HG03045 (cell line): ENCODE data around the gene SORL1.
A peak's percentile ranks its signal among the peaks of the same experiment; 100 is the strongest.

ENCODE experiments used
- ATAC-seq: cut with Tn5 transposase; IDR thresholded peaks from one replicate; pipeline ENCODE4 v1.9.1; 2021; ENCODE audit warnings: mild to moderate bottlenecking, moderate library complexity; ENCODE audit not compliant: unreplicated experiment

The SORL1 gene

DNA sequence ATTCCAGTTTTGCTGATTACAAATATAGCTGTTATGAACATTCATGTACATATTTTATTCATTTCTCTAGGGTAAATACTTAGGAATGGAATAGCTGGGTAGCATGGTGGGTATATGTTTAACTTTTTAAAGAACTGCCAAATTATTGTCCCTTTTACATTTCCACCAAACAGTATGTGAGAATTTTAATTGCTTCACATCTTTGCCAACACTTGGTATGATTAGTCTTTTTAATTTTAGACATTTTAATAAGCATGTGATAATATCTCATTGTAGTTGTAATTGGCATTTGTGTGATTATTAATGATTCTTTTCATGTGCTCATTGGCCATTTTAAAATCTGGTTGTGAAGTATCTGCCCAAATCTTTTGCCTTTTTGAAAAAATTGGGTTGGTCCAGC, 73.3 kb downstream of the SORL1 start:
- no peak for ATAC-seq

DNA sequence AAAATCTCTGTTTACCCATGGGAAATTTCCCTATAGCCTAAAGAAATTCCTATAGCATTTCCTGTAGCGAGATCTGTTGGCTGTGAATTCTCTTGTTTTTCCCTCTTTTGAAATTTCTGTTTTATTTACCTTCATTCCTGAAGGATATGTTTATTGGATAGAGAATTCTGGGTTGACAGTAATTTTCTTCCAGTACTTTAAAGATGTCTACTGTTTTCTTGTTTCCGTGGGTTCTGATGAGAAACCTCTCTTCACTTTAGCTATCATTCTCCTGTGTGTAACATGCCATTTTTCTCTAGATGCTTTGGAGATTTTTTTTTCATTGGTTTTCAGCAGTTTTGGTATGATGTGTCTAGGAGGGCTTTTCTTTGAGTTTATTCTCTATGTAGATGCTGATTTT, 78.1 kb downstream of the SORL1 start:
- no peak for ATAC-seq

DNA sequence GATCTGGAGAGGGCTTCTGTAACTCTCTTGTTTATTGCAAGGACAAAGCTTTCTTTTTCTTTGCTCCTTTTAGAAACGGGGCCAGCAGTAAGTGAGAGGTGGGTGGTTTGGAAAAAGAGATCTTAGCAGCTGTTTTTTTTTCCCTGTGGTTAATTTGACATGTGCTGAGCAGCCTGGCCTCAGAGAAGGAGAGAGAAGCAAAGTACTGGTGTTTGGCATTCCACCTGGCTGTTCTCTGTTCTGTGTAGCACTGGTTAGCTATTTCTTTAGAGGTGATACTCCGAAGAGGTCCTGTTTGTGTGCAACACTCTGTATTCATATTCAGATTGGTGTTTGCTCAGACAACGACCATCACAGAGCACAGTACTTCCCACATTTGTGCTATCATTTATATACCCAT, 81.5 kb downstream of the SORL1 start:
- no peak for ATAC-seq

DNA sequence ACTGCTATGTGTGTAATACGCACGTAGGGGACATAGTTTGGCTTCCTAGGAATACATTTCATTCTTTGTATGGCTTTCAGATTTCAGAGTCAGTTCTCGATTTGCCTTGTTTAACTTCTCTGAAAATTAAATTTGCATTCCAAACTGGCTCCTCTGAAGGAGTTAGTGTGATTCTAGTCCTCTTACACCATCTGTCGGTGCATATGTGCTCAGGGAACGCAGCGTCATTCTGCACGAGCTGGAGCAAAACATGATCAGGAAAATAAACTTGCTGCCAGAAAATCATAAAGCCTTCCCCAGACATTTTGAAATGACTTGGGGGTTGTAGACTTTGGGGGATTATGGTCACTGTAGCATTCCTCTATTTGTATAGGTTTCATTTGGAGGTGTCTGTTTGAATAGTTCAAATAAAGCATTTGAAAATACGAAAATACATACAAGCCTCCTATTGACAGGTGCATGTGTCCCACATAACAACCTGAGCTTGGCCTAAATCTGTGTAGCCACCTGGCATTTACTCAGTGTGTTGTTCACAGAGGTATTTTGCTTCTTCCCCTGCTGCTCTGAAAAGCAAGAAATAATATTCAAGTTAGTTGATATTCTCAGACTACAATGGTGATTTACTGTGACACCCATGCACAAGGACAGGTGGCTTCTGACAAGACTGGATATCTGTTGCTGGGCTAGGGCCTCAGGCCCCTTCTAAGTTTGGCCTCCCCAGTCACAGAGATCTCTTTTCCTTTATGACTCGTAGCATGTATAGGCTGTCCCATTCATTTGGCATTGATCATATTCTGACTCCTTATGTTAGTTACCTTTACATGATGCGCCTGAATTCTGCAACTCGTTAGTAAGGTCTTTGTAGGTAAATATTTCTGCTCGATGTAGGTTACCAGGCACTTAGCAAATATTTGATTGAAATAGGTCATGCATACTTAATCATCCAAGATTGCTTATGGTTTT, 82.3 kb downstream of the SORL1 start:
- no peak for ATAC-seq

DNA sequence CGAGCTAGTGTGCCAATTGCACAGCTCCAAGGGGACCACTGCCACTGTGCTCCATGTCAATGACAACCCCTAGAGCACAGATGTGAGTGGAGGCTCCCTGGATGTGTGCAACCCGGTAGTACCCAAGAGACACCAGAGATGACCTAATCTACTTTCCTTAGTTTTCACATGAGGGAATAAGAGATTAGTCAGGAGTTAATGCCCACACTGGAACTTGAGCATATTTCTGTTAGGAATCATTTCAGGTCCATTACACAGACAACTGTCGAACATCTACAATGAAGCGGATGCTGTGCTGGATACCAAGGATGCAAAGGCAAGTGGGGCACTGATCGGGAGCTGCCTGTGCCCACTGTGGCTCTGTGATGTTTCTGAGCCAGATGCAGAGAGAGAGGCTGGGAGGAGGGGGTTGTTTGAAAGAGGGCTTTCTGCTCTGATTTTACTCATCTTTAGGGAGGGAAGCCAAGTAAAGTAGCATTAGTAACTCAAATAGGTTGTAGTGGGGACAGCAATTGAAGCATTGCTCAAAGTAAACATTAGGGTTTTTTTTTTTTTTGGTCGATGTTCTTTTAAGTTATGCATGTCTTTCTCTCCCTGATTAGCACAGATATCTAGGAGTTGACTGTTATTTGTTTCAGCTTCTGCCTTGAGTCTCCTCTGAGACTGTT, 83.1 kb downstream of the SORL1 start:
- no peak for ATAC-seq

DNA sequence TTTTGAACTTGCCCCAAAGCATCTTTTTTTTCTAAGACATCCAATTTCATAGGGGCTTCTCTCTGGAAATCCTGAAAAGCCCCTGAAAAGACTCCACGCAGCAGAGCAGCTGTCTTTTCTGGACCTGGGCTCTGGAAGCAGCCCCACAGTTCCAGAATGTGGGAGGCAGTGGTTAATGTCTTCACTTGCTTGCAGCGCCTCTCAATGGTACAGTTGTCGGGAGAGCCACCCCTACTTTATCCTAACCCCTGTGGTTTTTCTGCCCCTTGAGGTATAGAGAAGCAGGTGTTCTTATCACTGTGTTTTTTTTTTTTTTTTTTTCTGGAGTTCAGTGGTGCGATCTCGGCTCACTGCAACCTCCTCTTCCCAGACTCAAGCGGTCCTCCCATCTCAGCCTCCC, 84.0 kb downstream of the SORL1 start:
- ATAC-seq: no peak

DNA sequence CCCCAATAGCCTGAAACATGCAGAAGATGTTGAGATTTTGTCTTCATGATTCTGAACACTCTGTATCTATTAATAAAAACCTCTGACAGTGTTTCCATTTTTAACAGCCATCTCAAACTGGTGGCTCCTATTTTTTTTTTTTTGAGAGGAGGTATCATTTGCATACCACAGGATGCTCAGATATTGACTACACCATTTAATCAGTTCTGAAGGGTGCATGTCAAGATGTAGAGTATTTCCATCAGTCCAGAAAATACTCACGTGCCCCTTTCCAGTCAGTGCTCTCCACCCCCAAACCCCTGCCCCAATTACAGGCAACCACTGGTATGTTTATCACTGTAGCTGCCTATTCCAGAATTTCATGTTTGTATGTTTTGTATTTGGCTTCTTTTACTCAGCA, 85.9 kb downstream of the SORL1 start:
- peak; percentile 58 for ATAC-seq

DNA sequence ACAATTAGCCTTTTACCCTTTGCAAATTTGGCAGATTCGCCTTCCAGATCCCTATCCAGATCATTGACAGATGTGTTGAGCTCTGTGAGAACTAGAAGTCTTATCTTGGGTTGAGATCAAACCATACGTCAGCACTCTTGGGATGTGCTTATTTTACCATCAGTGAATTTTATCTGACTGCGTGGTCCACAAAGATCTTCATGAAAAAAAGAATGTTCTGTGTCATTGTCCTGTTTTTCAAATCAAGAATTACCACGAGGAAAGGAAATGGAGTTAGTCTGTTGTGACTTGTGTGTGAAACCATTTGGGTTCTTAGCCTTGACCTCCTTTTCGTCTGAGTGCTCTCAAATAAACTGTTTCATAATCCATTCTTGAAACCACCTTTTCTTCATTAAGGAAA, 86.9 kb downstream of the SORL1 start:
- ATAC-seq: no peak

DNA sequence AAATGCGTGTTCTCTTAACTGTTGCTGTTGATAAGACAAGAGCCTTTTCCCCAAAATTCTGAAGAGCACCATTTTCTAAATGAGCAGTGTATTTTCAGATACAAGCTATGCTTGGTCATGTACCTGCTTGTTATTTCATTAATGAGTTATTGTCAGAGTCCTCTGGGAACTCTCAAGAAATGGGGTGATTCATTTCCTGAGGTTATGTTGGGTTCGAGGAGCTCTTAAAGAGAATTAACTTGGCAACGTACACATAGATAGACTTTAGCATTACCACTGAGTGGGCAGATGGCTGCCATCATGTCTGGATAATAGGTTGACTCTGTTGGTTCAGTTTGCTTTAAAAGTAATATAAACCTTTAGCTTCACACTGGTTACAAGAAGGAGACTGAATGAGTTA, 88.5 kb downstream of the SORL1 start:
- no peak for ATAC-seq

DNA sequence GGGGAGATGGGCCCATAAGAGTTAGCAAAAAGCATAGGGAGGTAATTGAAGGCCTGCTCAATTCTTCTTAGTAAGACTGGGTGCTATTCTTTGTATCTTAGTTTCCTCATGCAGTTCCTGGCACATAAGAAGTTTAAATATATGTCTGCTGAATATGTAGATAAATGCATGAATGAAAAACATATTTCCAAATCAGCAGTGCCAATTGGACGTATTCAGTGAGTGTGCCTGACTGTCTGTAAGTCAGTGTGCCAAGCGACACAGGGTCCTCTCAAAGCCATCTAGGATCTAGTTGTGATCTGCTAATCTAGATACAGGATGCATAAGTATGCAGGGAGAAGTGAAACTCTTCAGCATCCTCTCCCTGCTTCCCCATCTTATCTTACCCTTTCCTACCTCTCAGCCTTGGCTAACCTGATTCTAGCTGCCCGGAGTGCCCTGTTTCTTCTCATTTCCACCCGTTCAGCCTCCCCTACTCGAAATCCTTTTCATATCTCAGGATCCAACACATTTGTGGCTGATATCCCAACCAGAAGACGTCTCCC, 91.8 kb downstream of the SORL1 start:
- no peak for ATAC-seq

DNA sequence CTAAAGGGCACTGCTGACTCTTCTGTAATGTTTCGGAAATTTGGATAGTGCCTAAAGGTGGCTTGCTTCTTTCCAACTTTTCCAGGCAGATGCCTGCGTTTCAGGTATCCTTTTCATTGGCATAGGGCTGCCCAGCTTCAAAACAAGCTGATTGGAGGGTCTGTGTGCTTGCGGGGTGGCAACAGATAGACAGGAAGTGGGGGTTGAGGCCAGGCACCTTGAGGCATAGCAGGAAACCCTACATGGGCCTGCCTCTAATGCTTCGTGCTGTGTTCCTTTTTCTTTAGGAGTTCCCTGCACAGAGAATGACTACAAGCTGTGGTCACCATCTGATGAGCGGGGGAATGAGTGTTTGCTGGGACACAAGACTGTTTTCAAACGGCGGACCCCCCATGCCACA, 92.8 kb downstream of the SORL1 start:
- no peak for ATAC-seq

DNA sequence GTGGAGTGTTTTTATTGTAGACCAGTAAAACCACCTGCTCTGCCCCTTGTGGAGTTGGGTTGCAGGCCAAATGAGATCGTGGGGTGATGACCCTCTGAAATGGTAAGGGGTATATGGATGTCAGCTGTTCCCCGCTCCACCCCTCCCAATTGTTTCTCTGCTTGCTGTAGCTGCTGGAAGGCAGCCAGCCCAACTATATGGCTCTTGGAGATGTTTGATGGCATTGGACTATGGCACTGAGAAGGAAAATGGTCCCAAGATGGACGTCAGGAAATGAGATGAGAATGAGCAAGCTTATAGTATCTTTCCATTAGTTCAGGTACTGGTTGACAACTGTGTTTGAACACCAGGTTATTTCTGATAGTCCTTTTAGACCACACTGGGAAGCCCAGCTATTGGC, 95.5 kb downstream of the SORL1 start:
- no peak for ATAC-seq

DNA sequence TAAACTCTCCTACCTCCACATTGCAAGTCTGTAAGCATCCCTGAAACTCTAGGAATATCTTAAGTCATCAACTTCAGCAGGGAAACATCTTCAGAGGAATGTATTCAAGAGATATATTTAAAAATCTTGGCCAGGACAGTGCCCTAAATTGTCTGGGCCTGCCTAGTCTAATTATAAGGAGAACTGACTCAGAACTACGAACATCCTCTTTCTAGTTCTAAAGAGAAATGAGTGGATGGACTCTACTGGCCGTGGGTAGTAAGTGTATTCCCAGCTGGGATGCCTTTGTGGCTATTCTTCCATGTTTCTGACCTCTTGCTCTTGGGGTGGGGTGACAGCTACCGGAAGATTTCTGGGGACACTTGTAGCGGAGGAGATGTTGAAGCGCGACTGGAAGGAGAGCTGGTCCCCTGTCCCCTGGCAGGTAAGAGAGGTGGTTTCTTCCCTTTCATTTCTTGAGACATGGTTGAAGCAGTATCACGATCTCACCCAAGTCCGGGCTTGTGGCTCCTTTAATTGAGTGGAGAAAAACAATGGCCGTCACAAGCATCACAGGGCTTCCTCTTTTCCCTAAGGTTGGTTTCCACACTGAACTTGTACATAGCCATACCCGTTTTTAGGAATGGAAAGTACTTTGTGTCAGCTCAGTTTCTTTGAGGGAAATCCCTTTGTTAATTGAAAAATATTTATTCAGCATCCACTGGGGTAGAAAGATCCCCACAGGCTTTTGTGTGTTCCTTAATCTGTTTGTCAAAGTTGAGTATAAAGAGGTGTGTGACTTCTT, 98.3 kb downstream of the SORL1 start:
- ATAC-seq: no peak

DNA sequence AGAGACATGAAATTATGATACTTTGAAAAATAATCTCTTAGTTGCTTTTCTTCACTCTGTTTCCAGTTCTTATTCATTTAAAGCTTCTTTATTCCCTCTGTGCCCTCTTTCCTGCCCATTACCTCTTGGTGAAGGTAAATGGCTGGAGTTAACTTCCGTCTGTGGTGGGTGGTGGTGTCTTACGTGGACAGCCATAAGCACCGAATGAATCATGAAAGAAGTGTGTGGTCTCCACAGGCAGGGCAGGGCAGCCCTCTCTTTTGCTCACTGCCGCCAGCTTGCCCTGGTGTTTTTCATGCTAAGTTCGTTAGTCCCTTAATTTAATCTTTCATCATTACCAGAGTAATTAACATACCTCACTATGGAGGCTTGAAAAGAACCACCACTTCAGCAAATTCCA, 99.3 kb downstream of the SORL1 start:
- no peak for ATAC-seq

DNA sequence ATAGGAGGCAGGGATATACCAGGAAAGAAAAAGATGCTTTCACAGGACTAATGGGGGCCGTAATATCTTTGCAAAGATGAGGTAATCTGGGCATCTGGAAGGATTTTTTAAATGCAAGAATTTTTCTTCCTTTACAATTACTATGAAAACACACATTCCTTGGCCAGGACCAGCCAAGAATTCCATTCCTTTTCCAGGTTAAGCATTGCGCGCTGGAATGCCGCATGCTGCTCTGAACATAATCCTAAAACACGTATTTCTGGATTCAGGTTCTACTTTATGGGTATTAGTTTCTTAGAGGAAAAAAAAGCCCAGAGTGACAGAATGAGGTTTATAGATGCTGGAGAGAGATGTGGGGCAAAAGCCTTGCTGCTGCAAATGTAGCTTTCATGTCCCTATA, 100.0 kb downstream of the SORL1 start:
- no peak for ATAC-seq

DNA sequence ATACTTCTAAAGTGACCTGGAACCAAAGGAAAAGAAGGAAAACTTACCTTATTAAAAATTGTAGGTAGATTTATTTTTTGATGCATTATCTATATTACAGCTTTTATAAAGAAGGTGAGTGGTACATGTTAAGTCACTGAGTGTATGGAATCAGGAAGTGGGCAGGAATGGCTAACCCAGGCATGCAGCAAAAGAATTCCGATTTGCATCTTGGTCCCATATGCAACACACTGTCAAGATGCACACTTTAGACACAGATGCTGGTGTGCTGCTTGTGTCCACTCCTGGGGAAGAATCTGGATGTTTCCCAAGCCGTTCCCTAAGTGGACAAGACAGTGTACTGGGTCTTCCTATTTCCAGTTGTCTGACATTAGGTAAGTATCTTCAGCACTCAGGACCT, 100.5 kb downstream of the SORL1 start:
- no peak for ATAC-seq

DNA sequence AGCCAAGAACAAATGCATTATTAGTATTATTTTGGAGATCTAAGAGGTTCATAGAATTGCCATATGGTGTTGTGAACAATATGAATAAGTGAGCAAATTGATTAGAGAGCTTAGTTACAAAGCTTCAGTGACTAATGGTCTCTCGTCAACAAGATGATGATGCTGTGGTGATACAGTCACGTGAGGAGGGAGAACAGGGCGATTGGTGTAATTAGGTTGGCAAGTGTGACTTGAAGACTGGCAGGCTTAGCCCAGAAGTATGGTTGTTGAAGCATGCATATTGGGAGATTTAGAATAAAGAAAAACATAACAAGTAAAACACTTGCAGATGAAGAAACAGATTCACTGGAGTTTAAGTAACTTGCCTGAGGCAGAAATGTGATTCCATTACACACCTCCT, 101.3 kb downstream of the SORL1 start:
- no peak for ATAC-seq

DNA sequence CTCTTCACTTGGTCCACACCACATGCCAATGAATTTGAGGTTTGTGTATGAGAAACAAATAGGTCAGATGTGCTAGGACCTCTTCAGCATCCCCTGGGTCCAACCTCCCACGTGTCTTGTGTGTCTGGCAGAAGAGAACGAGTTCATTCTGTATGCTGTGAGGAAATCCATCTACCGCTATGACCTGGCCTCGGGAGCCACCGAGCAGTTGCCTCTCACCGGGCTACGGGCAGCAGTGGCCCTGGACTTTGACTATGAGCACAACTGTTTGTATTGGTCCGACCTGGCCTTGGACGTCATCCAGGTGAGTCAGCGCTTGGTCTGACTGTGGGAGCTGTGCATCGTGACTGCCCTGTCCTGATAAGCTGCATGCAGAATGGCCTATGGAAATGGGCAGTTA, 101.7 kb downstream of the SORL1 start:
- ATAC-seq: no peak

DNA sequence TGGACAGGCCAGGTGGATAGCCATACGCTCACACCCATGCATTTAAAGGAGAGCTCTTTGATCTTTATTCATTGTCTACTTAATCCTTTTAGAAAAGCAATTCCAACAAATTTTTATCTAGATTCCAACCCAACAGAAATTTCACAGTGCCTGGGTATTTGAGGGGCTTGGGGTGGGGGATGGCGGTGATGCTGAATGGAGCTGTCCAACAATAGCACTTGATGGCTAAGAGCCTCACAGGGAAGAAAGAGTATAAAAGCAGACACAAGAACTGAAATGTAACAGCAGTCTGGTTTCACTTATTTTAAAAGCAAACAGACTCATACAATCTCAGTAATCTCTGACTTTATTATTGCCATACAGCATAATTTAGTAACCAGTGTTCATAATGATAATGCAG, 102.4 kb downstream of the SORL1 start:
- ATAC-seq: no peak

DNA sequence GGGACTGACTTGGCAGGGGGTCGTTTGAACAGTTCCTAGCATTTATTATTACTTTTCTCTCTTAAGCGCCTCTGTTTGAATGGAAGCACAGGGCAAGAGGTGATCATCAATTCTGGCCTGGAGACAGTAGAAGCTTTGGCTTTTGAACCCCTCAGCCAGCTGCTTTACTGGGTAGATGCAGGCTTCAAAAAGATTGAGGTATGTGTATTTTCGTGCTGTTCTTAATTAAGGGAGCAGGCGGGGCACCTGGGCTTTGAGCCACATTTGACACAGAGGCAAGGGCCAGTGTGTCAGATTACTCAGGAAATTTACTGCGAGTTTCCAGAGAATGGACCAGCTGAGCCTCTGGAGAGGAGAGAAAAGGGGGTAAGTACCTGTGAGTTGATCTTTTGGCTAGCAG, 103.0 kb downstream of the SORL1 start:
- no peak for ATAC-seq

DNA sequence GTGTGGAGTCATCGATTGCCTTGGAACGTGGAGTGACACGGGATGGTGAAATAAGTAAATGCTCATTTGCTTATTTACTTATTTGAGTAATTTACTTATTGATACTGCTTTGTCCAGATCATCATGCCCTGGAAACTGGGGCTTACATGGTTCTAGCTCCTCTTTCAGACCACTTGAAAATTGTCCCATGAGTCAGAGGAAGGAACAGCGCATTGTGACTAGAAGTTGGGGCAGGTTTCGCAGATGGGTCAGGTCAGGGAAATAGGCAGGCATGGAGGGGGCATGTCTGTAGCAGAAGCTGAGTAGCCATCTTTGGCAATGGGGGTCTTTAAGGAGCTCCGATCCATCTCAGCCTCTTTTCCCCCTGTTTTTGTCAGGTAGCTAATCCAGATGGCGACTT, 104.8 kb downstream of the SORL1 start:
- peak; percentile 5 for ATAC-seq
